ENCODE results near the gene RAB15. TPM values are rescaled to one million over a fixed set of nuclear protein-coding genes. Genes with fewer than 3 reads are reported as not detected.

RAB15 gene
- total and polyA plus RNA-seq, 2 experiments from 2014 or later = 33.8 to 38.7 TPM

- peaks cover 29% of the 10 kb centered on the region for H3K79me2 ChIP-seq
Observed at GRCh38 chr14:64912261-64912660, 59.9 kb downstream of the RAB15 start.

GRCh38 chr14:64910847-64911495 lies 61.2 kb downstream of the RAB15 start:
- no peaks in the 10 kb centered on the region for H4K20me1 ChIP-seq (ENCODE audit: insufficient read depth, poor library complexity, severe bottlenecking)
- H3K9me2 ChIP-seq (replicated peaks; ENCODE audit: insufficient read depth) = no peaks in the 10 kb centered on the region
- H3K79me2 ChIP-seq = peaks cover 16% of the 10 kb centered on the region
- H3K4me3 ChIP-seq = no peak overlapping the region
- no peak overlapping the region for H2AFZ ChIP-seq
- peaks cover 10% of the 10 kb centered on the region for H3K4me1 ChIP-seq (ENCODE audit: insufficient read depth)
- no peaks in the 10 kb centered on the region for H3K27me3 ChIP-seq
- no peak overlapping the region for H3K27ac ChIP-seq
- TF ChIP-seq EZH2 (IDR thresholded peaks at IDR 0.05; ENCODE audit: borderline replicate concordance) = no peak
- TF ChIP-seq EZH2phosphoT487 (IDR thresholded peaks at IDR 0.05; ENCODE audit: low read depth, severe bottlenecking, unreplicated experiment) = no peak
- peak; percentile 63 for TF ChIP-seq CTCF (IDR thresholded peaks at IDR 0.05; ENCODE audit: poor library complexity)
- WGBS (ENCODE audit: low lambda C conversion rate, missing lambda C conversion rate) = 9% methylated on average over 3 of the region's 3 CpGs
- no peak overlapping the region for H3K4me2 ChIP-seq
- peak; percentile 47 for DNase-seq (ENCODE audit: low spot score)
- H3K9me3 ChIP-seq (ENCODE audit: low read depth) = no peaks in the 10 kb centered on the region
- no peaks in the 10 kb centered on the region for H3K36me3 ChIP-seq (replicated peaks; ENCODE audit: insufficient read depth, low read depth)

More at GRCh38 chr14:64912261-64912660, 59.9 kb downstream of the RAB15 start:
- H3K9me2 ChIP-seq (replicated peaks; ENCODE audit: insufficient read depth) = no peaks in the 10 kb centered on the region
- H3K27me3 ChIP-seq = no peaks in the 10 kb centered on the region
- H2AFZ ChIP-seq = no peak overlapping the region
- no peaks in the 10 kb centered on the region for H4K20me1 ChIP-seq (ENCODE audit: insufficient read depth, poor library complexity, severe bottlenecking)
- H3K4me3 ChIP-seq = no peak overlapping the region
- no peaks in the 10 kb centered on the region for H3K36me3 ChIP-seq (replicated peaks; ENCODE audit: insufficient read depth, low read depth)
- H3K27ac ChIP-seq = no peak overlapping the region
- peaks cover 10% of the 10 kb centered on the region for H3K4me1 ChIP-seq (ENCODE audit: insufficient read depth)
- H3K9me3 ChIP-seq (ENCODE audit: low read depth) = no peaks in the 10 kb centered on the region
- 0% methylated on average over 1 of the region's 1 CpG for whole genome bisulfite sequencing (ENCODE audit: low lambda C conversion rate, missing lambda C conversion rate)
- TF ChIP-seq EZH2 (IDR thresholded peaks at IDR 0.05; ENCODE audit: borderline replicate concordance) (no peak), CTCF (IDR thresholded peaks at IDR 0.05; ENCODE audit: poor library complexity) (no peak), EZH2phosphoT487 (IDR thresholded peaks at IDR 0.05; ENCODE audit: low read depth, severe bottlenecking, unreplicated experiment) (no peak)
- H3K4me2 ChIP-seq = no peak overlapping the region
- DNase-seq (ENCODE audit: low spot score) = no peak

GRCh38 chr14:64906022-64906421 lies 66.1 kb downstream of the RAB15 start:
- TF ChIP-seq EZH2phosphoT487 (IDR thresholded peaks at IDR 0.05; ENCODE audit: low read depth, severe bottlenecking, unreplicated experiment) = no peak
- no peak for TF ChIP-seq EZH2 (IDR thresholded peaks at IDR 0.05; ENCODE audit: borderline replicate concordance)
- TF ChIP-seq CTCF (IDR thresholded peaks at IDR 0.05; ENCODE audit: poor library complexity) = no peak
- no peaks in the 10 kb centered on the region for H3K9me3 ChIP-seq (ENCODE audit: low read depth)
- WGBS (ENCODE audit: low lambda C conversion rate, missing lambda C conversion rate) = 66% methylated on average over 6 of the region's 6 CpGs

More at GRCh38 chr14:64906022-64906421, 66.1 kb downstream of the RAB15 start:
- H3K4me1 ChIP-seq (ENCODE audit: insufficient read depth) = no peaks in the 10 kb centered on the region
- no peak overlapping the region for H2AFZ ChIP-seq
- H3K4me3 ChIP-seq = no peak overlapping the region
- H3K9me2 ChIP-seq (replicated peaks; ENCODE audit: insufficient read depth) = no peaks in the 10 kb centered on the region
- DNase-seq (ENCODE audit: low spot score) = no peak
- no peak overlapping the region for H3K27ac ChIP-seq
- H3K36me3 ChIP-seq (replicated peaks; ENCODE audit: insufficient read depth, low read depth) = no peaks in the 10 kb centered on the region
- no peaks in the 10 kb centered on the region for H4K20me1 ChIP-seq (ENCODE audit: insufficient read depth, poor library complexity, severe bottlenecking)
- H3K27me3 ChIP-seq = no peaks in the 10 kb centered on the region
- H3K79me2 ChIP-seq = no peaks in the 10 kb centered on the region
- no peak overlapping the region for H3K4me2 ChIP-seq

All from hepatocyte (in vitro differentiated cells).